GM18870 (cell line): Measurements from ENCODE around the gene TNRC6B.
"Not testable (repeated sequence)": the region's sequence is repeated elsewhere in the genome, so short reads cannot be mapped to it uniquely, and the experiment has no call there.

Experiments
- ATAC-seq: cut with Tn5 transposase; IDR thresholded peaks from one replicate; pipeline ENCODE4 v1.9.1; 2021; ENCODE audit warnings: moderate library complexity; ENCODE audit not compliant: unreplicated experiment

TNRC6B gene

DNA sequence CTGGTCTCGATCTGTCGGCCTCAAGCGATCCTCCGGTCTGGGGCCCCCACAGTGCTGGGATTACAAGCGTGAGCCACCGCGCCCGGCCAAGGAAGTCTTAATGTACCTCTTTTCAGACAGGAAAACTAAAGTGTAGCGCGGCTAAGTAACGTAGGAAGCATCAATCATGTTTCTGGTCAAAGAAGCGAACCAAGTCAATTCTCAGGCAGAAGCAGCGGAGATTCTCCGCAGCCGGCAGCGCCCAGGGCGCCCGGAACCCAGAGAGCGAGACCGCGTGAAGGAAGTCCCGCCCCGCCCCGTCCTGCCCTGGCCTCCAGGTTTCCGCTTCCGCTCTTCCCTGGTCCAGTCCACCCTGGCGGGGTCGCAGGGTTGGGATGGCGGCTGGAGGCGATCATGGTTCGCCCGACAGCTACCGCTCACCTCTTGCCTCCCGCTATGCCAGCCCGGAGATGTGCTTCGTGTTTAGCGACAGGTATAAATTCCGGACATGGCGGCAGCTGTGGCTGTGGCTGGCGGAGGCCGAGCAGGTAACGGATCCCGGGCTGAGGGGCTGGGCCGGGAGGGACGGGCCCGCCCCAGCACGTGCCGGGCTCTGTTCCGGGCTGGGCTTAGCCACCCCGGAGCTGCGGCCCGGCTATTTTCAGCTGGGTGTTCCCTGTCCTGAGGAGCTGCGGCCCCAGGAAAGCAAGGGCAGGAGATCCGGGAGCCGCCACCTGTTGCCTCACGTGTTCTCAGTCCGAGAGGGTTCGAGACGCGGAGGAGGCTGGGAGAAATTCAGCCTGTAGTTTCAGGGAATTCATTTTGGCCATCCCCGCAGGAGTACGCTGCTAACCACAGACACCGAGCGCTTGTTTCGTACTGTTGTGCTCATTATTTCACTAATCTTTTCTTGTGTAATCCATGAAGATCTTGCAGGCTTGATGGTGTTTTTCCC is 168.7 kb downstream of the TNRC6B start, which contains the start of gene ADSL:
ADSL (plus strand) TSS at position 316 of the 934 bp plus-strand sequence; CDS start at position 375, 59 bp downstream.
- peak; percentile 53 for ATAC-seq

DNA sequence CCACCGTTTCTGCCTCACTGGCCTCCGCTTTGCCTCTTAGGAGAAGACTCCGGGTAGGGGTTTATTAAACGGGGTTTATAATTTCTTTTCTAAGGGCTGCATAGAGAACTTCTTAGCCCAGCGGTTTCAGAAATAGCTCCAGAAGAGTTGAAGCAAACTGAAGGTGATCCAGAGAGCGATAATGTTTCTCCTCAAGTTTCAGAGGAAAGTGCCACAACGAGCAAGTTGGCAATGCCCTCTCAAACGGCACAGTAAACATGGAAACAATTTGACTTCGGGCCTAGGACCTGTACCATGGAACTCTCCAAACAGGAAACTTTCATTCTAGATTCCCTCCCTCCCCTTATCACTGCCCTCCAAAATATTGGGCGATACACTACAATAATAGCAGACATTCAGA is 169.6 kb downstream of the TNRC6B start:
- ATAC-seq, result no peak

- no peak for ATAC-seq
Observed at GRCh38 chr22:40348025-40348658, 170.4 kb downstream of the TNRC6B start.

GRCh38 chr22:40352763-40353162 is 175.0 kb downstream of the TNRC6B start:
- no peak for ATAC-seq

DNA sequence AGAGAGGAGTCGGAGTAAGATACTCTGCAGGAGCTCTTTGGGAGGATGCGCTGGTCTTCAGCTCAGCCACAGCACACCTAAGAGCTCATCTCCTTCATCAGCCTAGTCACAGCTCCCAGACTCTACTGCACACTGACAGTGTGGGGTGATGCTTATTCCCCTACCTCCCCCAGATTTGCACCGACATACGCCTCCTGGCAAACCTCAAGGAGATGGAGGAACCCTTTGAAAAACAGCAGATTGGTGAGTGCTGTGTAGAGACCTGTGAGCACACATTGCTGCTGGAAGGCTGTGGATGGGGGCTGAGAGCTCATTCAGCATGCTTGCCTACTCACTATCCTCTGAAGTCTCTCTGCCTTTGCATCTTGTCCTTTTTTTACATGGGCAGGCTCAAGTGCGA is 183.4 kb downstream of the TNRC6B start:
- no peak for ATAC-seq

DNA sequence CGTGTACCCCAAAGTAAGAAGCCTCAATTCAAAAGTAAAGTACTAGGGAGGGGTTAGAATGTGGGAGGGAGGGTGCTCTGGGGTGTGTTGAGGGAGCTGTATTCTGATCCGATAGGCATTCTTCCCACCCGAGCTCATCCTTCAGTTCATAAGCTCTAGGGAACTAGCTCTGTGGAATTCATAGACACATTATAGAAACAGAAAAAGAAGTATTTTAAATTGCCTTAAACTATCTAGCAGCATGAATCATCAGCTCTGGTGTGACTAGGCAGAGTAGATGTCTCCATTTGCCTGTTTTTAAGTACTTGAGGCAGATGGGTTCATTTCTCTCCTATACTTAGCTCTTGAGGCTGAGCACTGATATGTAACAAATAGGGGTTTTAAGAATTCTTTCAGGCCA is 185.3 kb downstream of the TNRC6B start:
- ATAC-seq, result no peak

DNA sequence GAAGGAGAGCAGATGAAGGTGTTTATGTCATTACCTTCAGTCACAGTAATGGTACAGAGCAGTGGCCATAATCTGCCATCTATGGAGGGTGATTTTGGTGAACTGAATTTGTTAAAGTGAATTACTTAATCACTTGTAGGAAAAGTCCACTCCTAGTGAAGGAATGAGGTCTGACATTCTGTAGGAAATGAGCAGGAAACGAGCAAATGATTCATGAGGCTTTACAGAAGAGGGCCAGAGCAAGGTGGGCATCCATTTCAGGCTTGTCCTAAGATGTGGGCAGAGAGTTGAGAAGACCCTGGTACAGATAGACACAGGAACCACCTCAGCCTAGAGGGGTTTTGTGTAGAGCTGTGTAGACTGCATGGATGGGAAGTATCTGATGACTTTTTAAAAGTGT is 186.7 kb downstream of the TNRC6B start:
- no peak for ATAC-seq

- ATAC-seq, result no peak
Observed at GRCh38 chr22:40366068-40366467, 188.3 kb downstream of the TNRC6B start.

- no peak for ATAC-seq
Observed at GRCh38 chr22:40367342-40367741, 189.6 kb downstream of the TNRC6B start.

- no peak for ATAC-seq
Observed at GRCh38 chr22:40368016-40368415, 190.3 kb downstream of the TNRC6B start.

GRCh38 chr22:40368836-40369235 is 191.1 kb downstream of the TNRC6B start:
- ATAC-seq, result no peak

- ATAC-seq, result no peak
Observed at GRCh38 chr22:40374567-40374966, 196.8 kb downstream of the TNRC6B start.

DNA sequence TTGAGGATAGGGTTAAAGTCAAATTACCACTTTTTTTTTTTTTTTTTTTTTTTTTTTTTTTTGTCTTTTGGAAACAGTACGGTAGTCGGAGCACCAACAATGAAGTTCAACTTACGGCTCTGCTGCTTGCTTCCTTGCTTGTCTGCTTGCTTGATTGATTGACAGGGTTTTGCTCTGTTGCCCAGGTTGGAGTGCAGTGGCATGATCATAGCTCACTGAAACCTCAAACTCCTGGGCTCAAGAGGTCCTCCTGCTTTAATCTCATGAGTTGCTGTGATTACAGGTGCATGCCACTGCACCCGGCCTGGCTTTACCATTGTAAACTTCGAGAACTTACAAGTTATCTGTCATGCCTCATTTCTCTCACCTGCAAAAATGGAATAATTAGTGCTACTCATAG is 198.4 kb downstream of the TNRC6B start:
- no peak for ATAC-seq

DNA sequence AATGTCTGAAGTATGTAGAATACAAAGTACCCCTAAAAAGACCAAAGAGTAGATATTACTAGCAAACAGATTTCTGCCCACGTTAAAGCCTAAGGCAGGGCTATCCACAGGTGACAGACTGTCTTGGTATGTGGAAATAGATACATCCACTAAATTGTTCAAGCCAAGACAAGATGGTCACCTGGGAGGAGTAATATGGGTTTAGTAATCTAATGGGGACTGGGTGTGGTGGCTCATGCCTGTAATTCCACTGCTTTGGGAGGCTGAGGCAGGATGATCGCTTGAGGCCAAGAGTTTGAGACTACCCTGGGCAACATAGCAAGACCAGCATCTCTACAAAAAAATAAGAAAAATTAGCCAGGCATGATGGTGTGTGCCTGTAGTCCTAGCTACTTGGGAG is 200.2 kb downstream of the TNRC6B start:
- ATAC-seq, result no peak

- not testable (repeated sequence) for ATAC-seq
Observed at GRCh38 chr22:40378448-40378847, 200.7 kb downstream of the TNRC6B start.

GRCh38 chr22:40381461-40381860 is 203.7 kb downstream of the TNRC6B start:
- ATAC-seq, result no peak

DNA sequence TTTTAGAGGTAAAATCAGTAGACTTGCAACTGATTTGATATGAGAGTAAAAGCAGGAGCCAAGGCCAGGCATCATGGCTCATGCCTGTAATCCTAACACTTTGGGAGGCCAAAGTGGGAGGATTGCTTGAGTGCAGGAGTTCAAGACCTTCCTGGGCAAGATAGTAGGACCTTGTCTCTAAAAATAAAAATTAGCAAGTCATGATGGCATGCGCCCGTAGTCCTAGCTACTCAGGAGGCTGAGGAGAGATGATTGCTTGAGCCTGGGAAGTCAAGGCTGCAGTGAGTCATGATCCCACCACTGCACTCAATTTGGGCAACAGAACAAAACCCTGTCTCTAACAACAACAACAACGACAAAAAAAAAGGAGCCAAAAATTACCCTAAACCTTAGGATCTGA is 206.2 kb downstream of the TNRC6B start:
- ATAC-seq, result no peak

DNA sequence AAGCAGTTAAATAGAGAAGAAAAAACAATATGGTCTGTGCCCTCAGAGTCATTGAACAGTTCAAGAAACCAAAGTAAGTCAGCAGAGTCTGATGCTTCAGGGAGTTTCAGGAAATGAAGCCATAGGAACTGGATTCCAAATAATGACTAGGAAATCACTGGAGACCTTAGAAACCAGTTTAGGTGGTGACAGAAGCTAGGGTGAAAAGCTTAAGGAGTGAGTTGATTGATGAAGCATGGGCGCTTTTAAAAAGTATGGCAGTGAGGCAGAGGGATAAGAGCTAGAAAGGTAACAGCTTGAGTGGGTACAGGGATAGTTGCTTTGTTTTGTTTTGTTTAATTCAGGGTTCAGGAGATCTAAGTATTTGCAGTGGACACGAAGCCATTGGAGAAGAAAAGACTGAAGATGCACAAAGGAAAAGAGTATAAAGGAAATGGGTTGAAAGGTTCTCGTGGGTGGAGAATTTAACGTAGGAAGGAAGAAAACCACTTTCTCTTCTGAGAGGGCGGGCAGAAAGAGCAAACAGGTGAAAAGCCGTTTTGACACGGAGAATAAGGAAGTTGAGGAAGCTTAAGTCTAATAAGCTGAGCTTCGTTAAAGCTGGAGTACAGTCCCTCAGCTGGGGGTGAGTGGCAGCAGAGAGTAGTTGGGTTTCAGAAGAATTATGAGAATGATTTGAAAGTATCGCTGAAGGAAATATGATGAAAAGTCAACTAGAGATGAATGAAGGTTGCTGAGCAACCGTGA is 207.5 kb downstream of the TNRC6B start:
- ATAC-seq, result no peak
